NCI-H1048 (cell line): ENCODE data around the gene CENPT.

ENCODE experiments used
- DNase-seq: peaks from one replicate; lab custom pipeline; 2025; lab: John Stamatoyannopoulos, UW

Gene CENPT, protein sequence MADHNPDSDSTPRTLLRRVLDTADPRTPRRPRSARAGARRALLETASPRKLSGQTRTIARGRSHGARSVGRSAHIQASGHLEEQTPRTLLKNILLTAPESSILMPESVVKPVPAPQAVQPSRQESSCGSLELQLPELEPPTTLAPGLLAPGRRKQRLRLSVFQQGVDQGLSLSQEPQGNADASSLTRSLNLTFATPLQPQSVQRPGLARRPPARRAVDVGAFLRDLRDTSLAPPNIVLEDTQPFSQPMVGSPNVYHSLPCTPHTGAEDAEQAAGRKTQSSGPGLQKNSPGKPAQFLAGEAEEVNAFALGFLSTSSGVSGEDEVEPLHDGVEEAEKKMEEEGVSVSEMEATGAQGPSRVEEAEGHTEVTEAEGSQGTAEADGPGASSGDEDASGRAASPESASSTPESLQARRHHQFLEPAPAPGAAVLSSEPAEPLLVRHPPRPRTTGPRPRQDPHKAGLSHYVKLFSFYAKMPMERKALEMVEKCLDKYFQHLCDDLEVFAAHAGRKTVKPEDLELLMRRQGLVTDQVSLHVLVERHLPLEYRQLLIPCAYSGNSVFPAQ

GRCh38 chr16:67847064-67847861 is at the start of gene CENPT:
Gene CENPT, minus strand, starts transcription at chr16:67847693. Its CDS starts 13,834 bp downstream, at chr16:67833859.
- DNase-seq: no peak

- DNase-seq: no peak
These were observed 49.7 kb upstream of the CENPT start for GRCh38 chr16:67897231-67897630.

DNA sequence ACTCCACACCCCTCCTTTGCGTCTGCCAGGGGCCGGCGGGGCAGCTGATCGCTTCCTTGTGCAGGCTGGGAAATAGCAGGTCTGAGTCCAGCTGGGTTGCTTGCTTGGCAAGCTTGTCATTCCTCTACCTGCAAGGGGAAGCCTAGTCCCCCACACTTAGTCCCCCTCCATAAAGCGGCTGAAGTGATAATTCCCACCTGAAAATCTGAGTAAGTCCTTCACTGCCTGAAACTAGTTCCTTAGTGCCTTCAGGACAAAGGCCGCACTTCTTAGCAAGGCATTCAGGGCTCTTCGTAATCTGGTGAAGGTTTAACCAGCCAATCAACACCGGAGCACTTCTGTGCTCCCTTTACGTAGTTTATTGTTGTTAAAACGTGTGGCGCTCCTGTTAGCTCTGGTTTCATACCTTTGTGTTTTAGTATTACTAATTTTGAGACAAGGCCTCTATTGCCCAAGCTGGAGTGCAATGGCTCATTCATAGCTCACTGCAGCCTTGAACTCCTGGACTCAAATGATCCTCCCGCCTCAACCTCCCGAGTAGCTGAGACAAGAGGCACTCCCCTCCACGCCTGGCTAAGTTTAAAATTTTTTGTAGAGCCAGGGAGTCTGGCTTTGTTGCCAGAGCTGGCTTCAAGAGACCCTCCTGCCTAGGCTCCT is 46.4 kb upstream of the CENPT start:
- no peak for DNase-seq

DNA sequence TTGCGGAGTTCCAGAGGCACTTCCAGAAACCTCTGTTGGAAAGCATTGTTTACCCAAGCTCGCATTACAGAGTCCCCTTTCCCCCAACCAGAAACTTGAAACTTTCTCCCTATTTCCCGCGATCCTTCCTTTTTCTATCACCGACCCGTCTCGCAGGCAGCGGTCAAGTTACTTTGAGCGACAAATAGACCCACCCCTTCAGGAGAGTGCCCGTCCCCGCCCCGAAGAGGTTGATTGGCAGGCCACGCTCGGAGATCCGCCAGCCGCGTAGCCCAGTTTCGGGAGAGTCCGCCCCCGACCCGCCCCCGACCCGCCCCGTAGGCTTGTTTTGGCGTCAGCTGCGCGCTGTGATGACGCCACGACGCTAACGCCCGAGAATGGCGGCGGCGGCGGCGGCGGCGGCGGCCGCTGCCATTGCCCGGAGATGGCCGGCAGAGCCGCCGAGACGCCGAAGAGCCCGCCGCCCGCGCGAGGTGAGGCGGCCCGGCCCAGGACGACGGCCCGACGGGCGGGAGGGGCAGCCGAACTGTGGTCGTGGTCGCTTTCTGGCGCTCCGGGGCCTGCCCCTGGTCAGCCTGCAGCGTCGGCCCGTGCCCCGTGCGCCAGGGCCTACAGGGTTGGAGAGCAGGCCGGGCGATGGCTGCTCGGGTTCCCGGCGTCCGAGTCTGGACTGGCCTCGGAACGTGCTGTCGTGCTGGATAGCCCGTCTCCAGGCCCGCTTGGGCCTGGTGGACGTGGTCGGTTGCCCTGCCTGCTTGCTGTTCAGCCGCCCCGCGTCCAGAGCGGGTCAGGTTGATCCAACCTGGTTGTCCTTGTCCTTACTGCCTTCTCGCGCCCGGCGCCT is 45.6 kb upstream of the CENPT start, which contains the start of gene PSKH1:
PSKH1 (plus strand) TSS at position 356 of the 844 bp plus-strand sequence. CDS start 15,496 bp downstream, outside the sequence.
- peak; percentile 33 for DNase-seq

DNA sequence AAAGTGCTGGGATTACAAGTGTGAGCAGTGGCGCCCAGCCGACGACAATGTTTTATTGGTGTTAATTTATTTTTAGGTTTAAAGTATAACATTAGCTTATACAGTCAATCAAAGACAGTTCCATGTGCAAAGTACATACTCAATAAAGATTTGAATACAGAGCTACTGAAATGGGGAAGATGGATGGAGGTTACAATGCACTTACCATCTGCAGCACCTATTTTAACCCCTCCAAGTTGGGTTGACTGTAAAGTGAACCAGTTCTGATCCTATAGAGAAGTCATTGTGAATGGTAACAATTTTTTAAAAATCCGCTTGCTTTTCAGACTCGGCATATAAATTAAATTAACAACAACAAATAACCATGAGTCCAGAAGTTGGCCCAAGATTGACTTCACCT is 44.9 kb upstream of the CENPT start:
- no peak for DNase-seq

DNA sequence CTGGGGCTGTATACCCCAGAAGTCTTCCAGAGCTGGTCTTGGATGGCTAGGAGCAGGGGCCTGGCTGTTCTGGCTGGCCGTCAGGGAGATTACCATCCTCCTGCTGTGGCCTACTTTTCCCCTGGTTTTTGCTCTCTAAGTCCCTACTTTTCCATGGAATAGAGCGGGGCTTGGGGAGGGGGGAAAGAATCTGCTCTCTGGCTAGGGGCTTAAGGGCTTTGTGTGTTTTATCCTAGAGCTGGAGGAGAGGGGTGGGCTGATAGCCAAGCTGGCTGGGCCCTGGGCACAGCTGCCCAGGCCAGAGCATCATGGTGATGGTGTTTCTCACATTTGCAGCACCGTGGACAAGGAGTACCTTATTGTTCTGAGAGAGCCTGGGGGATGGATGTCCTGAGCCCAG is 40.8 kb upstream of the CENPT start:
- DNase-seq: no peak

- DNase-seq: no peak
These were observed 38.9 kb upstream of the CENPT start for GRCh38 chr16:67886387-67886786.

- no peak for DNase-seq
These were observed 38.5 kb upstream of the CENPT start for GRCh38 chr16:67885976-67886375.

GRCh38 chr16:67885545-67885944 is 38.1 kb upstream of the CENPT start:
- no peak for DNase-seq

GRCh38 chr16:67884684-67885083 is 37.2 kb upstream of the CENPT start, which contains the start of gene NRN1L:
Gene NRN1L, plus strand, starts transcription at chr16:67884885. Its CDS starts 19 bp downstream, at chr16:67884904.
- DNase-seq: peak; percentile 38

DNA sequence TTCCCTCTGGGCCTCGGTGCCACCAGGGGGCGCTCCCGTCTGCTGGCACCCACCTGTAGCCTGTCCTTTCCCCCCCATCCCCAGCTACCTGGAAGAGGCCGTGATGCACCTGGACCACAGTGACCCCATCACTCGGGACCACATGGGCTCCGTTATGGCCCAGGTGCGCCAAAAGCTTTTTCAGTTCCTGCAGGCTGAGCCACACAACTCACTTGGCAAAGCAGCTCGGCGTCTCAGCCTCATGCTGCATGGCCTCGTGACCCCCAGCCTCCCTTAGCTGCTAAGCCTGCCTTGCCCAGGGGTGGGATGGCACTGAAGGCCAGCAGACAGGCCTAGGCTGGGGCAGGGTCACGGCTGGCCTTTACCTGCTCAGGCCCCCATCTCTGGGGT is 36.4 kb upstream of the CENPT start:
- DNase-seq: no peak

DNA sequence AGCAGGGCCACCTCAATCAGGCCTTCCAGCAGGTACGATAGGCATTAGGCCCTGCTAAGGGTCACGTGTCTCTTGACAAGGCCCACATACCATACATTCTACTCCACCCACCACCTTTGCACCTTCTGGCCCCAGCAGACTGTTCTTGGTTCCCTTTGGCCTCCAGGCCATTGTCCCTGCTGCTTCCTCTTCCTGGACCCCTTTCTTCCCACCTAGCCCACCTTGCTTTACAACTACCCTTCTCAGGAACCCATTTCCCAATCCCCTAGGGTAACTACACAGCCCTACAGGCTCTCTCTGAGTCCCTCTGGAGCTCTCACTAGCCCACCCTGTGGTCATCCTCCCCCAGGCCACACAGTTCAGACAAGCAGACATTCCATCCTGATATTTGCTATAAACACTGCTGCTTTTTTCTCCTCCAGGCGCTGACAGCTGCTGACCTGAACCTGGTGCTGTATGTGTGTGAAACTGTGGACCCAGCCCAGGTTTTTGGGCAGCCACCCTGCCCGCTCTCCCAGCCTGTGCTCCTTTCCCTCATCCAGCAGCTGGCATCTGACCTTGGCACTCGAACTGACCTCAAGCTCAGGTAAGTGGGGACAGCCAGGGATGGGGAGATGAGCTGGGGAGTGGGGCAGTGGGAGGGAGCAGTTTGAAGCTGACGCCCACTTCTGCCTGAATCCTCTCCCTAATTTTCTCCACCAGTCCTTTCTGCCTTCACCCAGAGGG is 35.8 kb upstream of the CENPT start:
- DNase-seq: no peak

DNA sequence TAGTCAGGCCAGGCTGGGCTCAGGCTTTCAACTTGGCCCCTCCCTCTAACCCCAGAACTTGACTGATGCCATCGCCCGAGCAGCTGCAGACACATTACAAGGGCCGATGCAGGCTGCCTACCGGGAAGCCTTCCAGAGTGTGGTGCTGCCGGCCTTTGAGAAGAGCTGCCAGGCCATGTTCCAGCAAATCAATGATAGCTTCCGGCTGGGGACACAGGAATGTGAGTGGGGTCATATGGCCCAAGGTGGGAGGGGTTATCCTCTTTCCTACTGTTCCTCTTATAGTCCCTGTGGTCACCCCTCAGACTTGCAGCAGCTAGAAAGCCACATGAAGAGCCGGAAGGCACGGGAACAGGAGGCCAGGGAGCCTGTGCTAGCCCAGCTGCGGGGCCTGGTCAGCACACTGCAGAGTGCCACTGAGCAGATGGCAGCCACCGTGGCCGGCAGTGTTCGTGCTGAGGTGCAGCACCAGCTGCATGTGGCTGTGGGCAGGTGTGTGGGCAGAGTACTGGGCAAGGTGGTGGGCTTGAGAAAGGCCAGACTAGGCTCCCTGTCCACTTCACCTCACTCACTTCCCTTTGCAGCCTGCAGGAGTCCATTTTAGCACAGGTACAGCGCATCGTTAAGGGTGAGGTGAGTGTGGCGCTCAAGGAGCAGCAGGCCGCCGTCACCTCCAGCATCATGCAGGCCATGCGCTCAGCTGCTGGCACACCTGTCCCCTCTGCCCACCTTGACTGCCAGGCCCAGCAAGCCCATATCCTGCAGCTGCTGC is 35.1 kb upstream of the CENPT start:
- no peak for DNase-seq

DNA sequence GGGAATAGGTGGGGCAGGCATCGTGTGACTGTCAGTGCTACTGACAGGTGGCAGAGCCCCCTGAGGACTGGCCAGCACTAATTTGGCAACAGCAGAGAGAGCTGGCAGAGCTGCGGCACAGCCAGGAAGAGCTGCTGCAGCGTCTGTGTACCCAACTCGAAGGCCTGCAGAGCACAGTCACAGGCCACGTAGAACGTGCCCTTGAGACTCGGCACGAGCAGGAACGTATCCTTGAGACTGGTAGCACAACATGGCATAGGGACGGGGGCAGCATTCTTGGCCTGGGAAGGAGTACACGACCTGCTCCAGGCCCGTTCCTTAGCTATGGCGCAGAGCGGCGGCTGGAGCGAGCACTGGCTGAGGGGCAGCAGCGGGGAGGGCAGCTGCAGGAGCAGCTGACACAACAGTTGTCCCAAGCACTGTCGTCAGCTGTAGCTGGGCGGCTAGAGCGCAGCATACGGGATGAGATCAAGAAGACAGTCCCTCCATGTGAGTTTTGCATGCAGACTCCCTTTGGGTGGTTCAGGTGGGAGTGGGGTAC is 34.2 kb upstream of the CENPT start:
- DNase-seq: no peak

DNA sequence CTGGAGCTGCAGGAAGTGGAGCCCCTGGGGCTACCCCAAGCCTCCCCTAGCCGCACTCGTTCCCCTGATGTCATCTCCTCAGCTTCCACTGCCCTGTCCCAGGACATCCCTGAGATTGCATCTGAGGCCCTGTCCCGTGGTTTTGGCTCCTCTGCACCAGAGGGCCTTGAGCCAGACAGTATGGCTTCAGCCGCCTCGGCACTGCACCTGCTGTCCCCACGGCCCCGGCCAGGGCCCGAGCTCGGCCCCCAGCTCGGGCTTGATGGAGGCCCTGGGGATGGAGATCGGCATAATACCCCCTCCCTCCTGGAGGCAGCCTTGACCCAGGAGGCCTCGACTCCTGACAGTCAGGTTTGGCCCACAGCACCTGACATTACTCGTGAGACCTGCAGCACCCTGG is 33.1 kb upstream of the CENPT start:
- no peak for DNase-seq

GRCh38 chr16:67879936-67880335 is 32.4 kb upstream of the CENPT start:
- DNase-seq: no peak

DNA sequence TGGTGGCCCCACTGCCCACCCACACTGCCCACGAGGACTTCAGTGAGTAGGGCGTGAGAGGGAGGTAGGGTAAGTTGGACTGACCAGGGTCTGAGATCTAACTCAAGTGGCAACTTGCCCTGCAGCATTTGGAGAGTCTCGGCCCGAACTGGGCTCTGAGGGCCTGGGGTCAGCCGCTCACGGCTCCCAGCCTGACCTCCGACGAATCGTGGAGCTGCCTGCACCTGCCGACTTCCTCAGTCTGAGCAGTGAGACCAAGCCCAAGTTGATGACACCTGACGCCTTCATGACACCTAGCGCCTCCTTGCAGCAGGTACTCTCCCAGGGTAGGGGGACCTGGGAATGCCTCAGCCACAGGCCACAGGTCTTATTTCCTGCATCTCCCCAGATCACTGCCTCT is 32.0 kb upstream of the CENPT start:
- DNase-seq: no peak

DNA sequence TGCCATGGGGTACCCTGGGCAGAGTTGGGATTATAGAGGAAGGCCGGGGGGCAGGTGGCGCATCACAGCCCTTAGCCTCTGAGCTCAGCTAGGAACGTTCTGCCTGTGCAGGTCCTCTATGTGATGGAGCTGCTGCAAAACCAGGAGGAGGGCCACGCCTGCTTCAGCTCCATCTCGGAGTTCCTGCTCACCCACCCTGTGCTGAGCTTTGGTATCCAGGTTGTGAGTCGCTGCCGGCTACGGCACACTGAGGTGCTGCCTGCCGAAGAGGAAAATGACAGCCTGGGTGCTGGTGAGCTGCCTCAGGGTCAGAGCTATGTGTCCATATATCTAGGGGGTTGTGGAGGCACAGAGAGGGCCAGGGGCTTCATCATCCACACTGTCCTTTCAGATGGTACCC is 31.4 kb upstream of the CENPT start:
- DNase-seq: no peak

- DNase-seq: no peak
These were observed 30.7 kb upstream of the CENPT start for GRCh38 chr16:67878232-67878631.

- no peak for DNase-seq
These were observed 29.6 kb upstream of the CENPT start for GRCh38 chr16:67877064-67877463.
